EL (cell line): ENCODE data around the gene TBX4.
"Not testable (repeated sequence)": the region's sequence is repeated elsewhere in the genome, so short reads cannot be mapped to it uniquely, and the experiment has no call there.

Experiments
- DNase-seq: peaks from one replicate; pipeline ENCODE4 v3.0.0-alpha.2; 2016

The TBX4 gene

GRCh38 chr17:61413661-61414126 is 38.5 kb upstream of the TBX4 start:
- no peak for DNase-seq

GRCh38 chr17:61414141-61414935 is 37.9 kb upstream of the TBX4 start:
- DNase-seq = no peak

GRCh38 chr17:61414936-61415251 is 37.3 kb upstream of the TBX4 start:
- no peak for DNase-seq

- DNase-seq = peak; percentile 52
Measured at GRCh38 chr17:61415374-61416210, 36.6 kb upstream of the TBX4 start.

GRCh38 chr17:61416211-61416539 is 36.0 kb upstream of the TBX4 start:
- DNase-seq = no peak

- peak; percentile 95 for DNase-seq
Measured at GRCh38 chr17:61416540-61417363, 35.5 kb upstream of the TBX4 start.

GRCh38 chr17:61418449-61418848 is 33.8 kb upstream of the TBX4 start:
- DNase-seq = no peak

- no peak for DNase-seq
Measured at GRCh38 chr17:61419496-61420046, 32.7 kb upstream of the TBX4 start.

GRCh38 chr17:61420052-61420451 is 32.2 kb upstream of the TBX4 start:
- DNase-seq = no peak

GRCh38 chr17:61420745-61421398 is 31.4 kb upstream of the TBX4 start:
- no peak for DNase-seq

- DNase-seq = no peak
Measured at GRCh38 chr17:61421460-61421859, 30.8 kb upstream of the TBX4 start.

GRCh38 chr17:61422116-61422799 is 30.0 kb upstream of the TBX4 start:
- DNase-seq = no peak

- no peak for DNase-seq
Measured at GRCh38 chr17:61422869-61423268, 29.4 kb upstream of the TBX4 start.

GRCh38 chr17:61423967-61424649 is 28.1 kb upstream of the TBX4 start:
- DNase-seq = no peak

- DNase-seq = no peak
Measured at GRCh38 chr17:61425682-61426481, 26.3 kb upstream of the TBX4 start.

GRCh38 chr17:61426482-61427304 is 25.5 kb upstream of the TBX4 start:
- DNase-seq = peak; percentile 93

GRCh38 chr17:61427567-61427966 is 24.7 kb upstream of the TBX4 start:
- DNase-seq = no peak

- no peak for DNase-seq
Measured at GRCh38 chr17:61429274-61429673, 22.9 kb upstream of the TBX4 start.

GRCh38 chr17:61429831-61430230 is 22.4 kb upstream of the TBX4 start:
- not testable (repeated sequence) for DNase-seq
